HG03135 (cell line): Measurements from ENCODE around the gene PLTP.
"Not testable (repeated sequence)": the region's sequence is repeated elsewhere in the genome, so short reads cannot be mapped to it uniquely, and the experiment has no call there.

Experiments used
- ATAC-seq: cut with Tn5 transposase; IDR thresholded peaks from one replicate; pipeline ENCODE4 v1.9.1; 2021; ENCODE audit warnings: mild to moderate bottlenecking, moderate library complexity; ENCODE audit not compliant: unreplicated experiment

PLTP gene

DNA sequence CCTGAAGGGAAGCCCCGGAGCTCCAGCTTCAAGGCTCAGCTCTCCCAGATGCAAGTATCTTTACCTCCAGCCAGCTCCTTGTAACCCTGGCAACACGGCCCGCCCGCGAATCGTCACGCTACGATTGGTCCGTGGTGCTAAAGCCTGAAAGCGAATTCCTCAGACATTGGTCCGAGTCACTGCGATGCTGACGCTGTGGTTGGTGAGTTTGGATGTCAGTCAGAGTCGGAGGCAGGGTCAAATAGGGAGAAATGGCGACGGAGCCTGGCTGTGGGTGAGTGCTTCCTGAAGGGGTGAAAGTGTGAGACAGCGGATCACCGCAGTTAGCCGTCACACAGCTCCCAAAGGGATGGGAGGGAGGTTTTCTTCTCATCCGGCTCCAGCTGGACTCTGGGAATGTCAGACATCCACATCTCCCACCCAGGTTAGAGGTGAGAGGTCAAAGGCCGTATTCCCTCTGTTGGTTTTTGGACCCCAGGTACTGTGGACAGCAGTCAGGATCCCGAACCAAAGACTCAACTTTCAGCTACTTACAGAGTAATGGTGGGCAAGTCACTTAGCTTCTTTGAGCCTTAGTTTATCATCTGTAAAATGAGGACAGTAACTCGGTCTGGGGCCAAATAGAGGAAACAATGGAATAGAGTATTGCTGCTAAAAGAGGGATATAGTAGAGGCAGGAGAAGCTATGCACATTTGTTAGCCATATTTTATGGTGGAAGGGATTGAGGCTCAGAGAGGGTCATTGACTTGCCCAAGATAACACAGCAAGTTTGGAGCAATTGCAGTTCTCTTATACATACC, 30.8 kb downstream of the PLTP start, which contains the start of gene ZSWIM1:
Gene ZSWIM1, plus strand, starts transcription at position 240 of the 801 bp plus-strand sequence. CDS start 1,366 bp downstream, outside the sequence.
- ATAC-seq, result peak; percentile 97

DNA sequence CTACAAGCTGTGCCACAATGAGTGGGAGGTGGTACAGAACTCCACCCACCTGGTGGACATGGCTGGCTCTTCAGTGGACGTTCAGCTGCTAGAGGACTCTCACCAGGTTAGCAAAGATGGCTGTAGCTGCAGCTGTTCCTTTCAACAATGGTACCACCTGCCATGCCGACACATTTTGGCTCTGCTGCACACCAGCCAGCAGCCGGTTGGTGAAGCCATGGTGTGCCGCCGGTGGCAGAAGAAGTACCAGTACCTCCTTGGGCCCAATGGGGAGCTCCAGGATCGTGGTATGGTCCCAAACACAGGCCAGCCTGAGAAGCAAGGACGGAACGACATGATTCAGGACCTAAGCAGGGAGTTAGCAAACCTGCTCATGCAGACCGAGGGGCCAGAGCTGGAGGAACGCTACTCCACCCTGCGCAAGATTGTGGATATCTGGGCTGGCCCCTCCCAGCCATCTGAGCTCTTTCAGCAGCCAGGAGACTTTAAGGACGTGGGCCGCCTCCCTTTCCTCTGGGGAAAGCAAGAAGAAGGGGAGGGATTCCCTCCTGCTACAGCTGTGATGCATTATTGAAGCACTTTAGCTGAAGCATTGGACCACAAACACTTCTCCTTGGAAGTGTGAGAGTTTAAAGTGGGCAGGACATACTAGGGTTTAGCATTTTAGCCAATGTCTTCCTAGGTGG, 33.7 kb downstream of the PLTP start:
- ATAC-seq, result no peak

DNA sequence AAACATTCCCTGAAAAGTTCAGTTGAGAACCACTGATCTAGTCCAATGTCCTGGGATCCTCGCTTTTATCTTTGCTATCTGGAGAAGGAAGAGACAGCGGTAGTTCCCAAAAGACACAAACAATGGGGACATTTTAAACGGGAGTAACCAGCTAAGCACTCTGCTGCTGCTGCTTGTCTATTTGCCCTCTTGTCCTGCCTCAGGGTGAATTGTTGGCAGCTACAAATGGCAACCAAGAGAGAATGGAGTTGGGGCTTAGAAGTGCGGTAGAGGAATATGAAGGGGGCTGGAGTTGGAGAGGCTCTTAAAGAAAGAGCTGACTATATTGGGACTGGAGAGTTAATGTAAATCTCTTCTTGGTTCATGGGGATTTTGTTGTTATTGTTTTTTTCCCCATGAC, 37.4 kb downstream of the PLTP start:
- no peak for ATAC-seq

DNA sequence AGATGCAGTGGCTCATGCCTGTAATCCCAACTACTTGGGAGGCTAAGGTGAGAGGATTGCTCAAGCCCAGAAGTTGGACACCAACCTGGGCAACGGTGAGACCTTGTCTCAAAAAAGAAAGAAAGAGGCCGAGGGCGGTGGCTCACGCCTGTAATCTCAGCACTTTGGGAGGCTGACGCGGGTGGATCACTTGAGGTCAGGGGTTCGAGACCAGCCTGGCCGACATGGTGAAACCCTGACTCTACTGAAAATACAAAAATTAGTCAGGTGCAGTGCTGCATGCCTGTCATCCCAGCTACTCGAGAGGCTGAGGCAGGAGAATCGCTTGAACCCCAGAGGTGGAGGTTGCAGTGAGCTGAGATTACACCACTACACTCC, 37.9 kb downstream of the PLTP start:
- not testable (repeated sequence) for ATAC-seq

DNA sequence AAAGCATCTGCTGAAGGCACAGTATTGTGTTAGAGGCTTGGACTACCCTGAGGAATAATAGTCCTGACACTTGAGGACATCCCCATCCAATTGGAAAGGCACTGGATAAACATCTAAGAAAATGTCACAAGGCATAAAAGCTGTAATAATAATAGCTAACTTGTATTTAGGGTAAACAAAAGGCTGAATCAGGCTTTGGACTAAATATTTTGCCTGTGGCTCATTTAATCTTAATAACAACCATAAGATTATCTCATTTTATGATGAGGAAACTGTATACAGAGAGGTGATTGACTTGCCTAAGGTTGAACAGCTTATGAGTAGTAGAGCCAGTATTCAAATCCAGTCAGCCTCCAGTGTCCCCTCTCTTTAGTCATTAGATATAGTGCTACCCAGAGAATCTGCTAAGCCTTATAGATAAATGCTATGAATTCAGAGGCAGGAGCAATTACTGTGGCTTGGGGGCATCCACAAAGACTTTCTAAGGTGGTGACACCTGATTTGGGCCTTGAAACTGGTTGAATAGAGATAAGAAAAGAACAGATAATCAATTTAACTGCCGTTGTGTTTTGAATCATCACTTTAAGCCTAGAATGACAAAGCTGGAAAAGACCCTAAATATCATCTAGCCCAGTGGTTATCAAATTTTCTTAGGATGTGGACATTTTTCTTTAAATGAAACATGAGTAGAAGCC, 38.4 kb downstream of the PLTP start:
- no peak for ATAC-seq

DNA sequence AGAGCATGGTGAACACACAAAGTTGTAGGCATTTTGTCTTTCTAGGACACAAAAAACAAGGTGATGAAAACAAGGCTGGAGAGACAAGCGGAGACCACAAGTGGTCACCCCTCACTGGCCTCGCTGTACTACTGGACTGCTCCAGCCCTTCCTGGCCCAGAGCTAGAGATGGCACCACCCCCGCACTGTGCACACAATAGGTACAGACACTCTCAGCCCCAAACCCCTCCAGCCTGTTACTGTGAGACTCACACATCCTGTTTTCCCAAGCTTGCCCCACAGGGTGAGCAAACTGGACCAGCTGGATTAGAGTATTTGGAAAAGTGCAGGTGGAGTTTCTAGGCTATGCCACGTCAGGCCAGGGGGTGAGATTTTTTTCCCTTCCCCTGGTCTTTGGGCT, 39.3 kb downstream of the PLTP start:
- no peak for ATAC-seq

DNA sequence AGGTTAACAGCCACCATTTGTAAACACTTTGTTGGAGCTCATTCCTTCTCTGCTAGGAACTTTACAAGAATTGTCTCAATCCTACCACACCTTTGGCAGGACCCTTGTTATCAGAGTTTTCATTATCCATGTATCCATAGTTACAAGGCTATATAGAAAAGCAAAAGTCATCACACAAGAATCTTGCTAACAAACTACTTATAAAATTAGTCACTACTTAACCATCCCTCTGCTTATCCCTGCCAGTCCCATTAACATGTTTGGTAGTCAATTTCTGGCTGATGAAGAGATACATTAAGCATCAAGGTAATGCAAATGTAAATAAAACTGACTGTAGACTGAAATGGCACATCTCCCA, 44.2 kb downstream of the PLTP start:
- no peak for ATAC-seq

DNA sequence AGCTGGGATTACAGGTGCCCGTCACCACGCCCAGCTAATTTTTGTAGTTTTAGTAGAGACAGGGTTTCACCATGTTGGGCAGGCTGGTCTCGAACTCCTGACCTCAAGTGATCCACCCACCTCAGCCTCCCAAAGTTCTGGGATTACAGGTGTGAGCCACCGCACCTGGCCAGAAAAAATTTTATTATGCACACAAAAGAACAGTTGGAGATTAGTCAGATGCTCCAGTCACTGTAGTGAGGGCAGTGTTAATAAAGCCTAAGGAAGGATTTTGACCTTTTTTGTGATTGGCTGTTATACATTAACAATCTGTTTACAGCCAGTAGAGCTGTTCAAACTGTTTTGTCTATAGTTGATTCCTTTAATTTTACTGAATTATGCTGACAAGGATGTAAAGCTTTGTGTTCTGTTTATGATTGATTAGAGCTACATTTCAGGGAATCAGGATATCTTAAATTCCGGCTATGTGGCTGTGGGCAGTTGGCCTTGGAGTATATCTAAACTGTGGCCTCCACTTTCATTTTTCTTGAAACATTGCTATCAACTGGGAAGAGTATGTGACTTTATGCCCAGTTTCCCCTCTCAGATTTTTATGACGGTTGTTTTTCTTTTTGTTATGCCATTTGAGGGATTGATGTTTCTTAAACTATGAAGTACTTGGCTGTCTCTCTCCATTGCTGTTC, 44.7 kb downstream of the PLTP start:
- ATAC-seq, result no peak

DNA sequence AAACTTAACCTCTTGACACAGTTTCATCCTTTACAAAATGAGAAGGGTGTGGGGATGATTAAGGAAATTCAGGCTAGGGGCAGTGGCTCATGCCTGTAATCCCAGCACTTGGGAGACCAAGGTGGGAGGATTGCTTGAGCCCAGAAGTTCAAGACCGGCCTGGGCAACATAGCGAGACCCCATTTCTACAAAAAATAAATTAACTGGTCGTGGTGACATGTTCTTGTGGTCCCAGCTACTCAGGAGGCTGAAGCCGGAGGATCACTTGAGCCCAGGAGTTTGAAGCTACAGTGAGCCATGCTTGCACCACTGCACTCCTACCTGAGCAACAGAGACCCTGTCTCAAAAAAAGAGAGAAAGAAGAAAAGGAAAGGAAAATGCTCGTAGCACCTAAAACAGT, 45.5 kb downstream of the PLTP start:
- ATAC-seq, result no peak

DNA sequence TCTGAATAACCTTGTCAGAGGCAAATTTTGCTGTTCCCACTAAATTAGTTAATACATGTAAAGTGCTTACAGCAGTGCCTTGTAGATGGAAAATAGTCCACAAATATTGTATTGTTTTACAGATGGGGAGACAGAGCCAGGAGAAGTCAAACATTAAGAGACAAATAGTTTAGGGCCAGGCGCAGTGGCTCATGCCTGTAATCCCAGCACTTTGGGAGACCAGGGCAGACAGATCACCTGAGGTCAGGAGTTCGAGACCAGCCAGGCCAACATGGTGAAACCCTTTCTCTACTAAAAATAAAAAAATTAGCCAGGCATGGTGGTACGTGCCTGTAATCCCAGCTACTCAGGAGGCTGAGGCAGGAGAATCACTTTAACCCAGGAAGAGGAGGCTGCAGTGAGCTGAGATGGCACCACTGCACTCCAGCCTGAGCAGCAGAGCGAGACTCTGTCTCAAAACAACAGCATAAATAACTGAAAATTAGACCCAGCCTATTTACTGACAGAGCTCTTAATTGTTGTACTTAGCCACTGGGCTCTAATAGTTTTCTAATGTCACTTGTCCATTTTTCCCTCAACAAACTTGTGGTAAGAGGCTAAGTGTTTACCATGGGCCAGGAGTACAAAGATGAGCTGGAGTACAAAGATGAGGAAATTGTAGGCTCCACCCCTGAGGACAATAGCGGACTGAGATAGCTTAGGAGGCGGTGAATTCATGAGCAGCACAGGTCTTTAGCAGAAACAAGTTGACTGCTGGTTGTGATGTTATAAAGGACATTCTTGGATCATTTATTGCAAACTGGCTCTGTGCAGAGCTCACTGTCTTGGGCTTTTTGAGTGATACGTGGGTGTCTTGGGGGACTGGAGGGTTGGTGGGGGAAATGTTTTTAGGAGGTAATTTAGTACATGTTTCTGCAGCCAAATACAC, 48.1 kb downstream of the PLTP start:
- ATAC-seq, result no peak

DNA sequence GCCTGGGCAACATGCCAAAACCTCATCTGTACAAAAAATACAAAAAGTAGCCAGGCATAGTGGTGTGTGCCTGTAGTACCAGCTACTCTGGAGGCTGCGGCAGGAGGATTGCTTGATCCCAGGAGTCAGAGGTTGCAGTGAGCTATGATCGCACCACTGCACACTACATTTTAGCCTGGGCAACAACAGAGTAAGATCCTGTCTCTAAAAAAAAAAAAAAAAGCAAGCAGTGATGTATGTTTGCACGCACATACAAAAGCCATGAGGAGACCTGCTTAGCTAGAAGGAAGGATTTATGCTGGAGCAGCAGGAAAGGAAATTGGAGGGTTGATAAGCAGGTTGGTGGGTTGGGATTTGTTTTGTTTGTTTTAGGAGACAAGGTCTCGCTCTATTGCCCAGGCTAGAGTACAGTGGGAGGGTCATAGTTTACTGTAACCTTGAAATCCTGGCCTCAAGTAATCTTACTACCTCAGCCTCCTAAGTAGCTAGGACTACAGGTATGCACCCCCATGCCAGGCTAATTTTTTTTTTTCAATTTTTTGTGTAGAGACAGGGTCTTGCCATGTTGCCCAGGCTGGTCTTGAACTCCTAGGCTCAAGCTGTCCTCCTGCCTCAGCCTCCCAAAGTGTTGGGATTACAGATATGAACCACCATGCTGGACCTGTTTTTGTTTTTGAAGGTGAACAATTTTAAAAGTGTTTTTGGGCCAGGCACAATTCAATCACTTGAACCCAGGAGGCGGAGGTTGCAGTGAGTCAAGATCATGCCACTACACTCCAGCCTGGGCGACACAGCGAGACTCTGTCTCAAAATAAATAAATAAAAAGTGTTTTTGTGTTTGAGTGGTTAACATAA, 50.5 kb downstream of the PLTP start:
- no peak for ATAC-seq

DNA sequence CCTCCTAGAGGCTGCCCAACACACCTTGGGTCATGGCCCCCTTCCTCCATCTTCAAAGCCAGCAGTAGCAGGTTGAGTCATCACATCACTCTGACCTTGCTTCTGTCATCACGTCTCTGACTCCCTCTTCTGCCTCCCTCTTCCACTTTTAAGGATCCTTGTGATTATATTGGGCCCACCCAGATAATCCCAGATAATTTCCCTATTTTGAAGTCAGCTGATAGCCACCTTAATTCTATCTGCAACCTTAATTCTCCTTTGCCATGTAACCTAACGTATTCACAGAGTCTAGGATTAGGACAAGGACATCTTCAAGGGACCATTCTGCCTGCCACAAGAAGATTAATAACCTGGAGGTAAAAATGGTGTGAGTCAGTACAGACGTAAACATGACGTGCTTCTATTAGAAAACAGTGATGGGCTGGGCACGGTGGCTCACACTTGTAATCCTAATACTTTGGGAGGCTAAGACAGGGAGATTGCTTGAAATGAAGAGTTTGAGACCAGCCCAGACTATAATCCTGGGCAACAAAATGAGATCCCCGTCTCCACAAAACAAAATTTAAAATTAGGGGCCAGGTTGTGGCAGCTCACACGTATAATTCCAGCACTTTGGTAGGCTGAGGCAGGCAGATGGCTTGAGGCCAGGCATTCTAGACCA, 51.3 kb downstream of the PLTP start:
- no peak for ATAC-seq

DNA sequence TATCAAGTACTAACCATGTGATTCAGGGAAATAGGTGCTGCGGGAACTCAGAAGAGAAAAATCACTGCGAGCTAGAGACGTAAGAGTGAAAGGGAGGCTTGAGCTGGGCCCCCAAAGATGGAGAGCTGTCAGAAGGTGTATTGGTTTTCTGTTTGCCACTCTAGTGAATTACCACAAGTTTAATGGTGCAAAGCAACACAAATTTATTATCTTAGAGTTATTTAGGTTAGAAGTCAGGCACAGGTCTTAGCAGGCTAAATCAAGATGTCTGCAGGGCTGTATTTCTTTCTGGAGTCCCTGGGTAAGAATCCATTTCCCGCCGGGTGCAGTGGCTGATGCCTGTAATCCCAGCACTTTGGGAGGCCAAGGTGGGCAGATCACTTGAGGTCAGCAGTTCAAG, 52.0 kb downstream of the PLTP start:
- no peak for ATAC-seq

DNA sequence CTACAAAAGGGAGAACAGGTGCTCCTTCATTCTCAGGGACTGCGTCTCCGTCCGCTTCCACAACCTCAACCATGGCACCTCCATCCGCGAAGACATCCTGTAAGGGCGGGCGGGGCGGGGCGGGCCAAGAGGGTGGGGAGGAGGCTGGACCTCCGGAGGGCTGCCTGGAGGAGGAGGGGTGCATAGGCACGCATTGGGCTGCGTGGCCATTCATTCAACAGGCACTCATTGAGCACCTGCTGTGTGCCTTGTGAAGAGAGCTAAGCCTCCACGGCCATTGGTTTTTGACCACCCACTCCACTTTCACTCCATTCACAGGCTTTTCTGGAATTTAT, 54.1 kb downstream of the PLTP start:
- peak; percentile 7 for ATAC-seq

DNA sequence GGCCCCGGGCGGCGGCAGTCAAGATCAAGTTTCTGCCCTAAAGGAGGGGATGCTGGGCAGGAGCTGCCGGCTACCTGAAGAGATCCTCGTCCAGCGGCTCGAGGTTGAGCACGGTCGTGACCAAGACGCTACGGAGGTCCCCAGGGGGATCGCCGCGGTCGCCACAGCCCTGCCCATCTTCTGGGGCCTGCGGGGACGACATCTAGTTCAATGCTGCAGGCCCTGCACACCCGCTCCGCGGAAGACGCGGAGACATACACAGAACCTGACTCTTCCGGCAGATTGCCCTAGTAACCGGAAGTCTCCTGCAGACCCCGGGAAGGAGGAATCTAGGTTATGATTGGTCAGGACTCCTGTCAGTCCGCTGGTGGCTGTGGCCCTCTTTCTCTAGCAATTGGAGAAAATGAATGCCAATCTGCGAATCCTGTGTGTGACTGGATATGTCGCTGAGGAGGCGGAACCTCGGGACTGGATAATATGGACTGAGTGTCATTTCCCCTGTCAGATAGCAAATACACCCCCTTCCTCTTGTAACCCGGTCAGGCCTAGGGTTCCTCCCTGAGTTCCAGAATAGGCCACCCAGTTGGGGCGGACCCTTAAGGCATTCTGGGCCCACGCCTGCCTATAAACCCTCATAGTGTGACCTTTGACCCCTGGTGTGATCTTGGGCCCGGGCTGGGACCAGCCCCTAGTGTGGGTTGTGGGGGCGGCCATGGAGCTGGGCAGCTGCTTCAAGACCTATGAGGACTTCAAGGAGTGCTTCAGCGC, 54.7 kb downstream of the PLTP start, which contains the start of the genes ACOT8 and ZSWIM3:
Gene ACOT8, minus strand, starts transcription at position 279 of the 768 bp plus-strand sequence. Its CDS starts 77 bp downstream, at position 202.
Gene ZSWIM3, plus strand, starts transcription at position 501 of the 768 bp plus-strand sequence. Its CDS starts 212 bp downstream, at position 713.
- ATAC-seq, result peak; percentile 96

DNA sequence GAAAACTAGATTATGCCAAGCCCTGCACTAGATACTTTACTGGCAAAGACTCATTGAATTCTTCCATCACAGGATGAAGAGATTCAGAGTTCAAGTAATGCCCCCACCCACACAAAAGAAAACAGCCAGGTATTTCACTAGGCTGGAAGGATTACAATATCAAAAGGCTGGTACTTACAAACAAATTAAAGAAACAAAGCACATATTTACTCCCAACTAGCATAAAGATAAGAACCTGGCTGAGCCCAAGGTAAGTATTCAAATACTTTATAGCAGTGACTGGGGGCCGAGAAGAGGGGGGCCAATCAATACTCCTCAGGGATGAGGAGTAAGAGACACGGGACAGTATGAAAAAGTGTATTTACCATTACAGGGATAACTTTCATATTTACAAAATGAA, 58.5 kb downstream of the PLTP start:
- no peak for ATAC-seq

DNA sequence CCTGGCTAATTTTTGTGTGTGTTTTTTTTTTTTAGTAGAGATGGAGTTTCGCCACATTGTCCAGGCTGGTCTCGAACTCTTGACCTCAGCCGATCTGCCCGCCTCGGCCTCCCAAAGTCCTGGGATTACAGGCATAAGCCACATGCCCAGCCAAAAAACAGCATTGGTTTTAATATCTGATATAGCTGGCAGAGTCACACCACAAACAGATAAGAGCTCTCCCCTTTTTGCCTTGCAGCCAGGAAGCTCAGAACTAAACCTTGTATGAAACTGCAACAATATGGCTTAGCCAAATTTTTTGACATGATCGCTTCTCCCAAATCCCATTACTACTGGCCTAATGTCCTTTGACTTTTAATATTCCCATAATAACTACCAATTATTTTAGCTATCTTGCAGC, 59.6 kb downstream of the PLTP start:
- ATAC-seq, result no peak

DNA sequence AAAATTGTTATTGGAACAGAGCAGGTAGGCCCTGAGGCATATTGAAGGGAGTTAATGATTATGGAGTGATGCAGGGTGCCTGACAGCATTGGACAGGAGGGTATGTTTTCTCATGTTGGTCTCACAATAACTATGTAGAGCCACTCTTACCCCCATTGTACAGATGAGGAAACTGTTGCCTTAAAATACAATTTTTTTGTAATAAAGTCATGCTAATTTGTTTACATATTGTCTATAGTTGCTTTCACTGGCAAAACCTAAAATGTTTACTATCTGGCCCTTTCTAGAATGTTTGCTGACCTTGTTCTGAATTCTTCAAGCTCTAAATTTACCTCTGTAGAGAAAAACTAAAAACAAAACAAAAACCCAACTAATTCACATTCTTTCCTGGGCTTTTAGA, 60.5 kb downstream of the PLTP start:
- no peak for ATAC-seq
